ENCODE measurements around the gene TSHZ1.

GRCh38 chr18:75163736-75164135 is 46.9 kb upstream of the TSHZ1 start:
- TF ChIP-seq CTCF (IDR thresholded peaks at IDR 0.05) = no peak
- TF ChIP-seq POLR2A (IDR thresholded peaks at IDR 0.05) = no peak

Measured in esophagus squamous epithelium (tissue), 4 donors.